GM19023 (cell line): ENCODE measurements around the gene TSTD1.
"Not testable (repeated sequence)": the region's sequence is repeated elsewhere in the genome, so short reads cannot be mapped to it uniquely, and the experiment has no call there.

Experiments used
- ATAC-seq: cut with Tn5 transposase; IDR thresholded peaks from one replicate; pipeline ENCODE4 v1.9.1; 2021; ENCODE audit warnings: mild to moderate bottlenecking, moderate library complexity; ENCODE audit not compliant: unreplicated experiment

The TSTD1 gene

GRCh38 chr1:161037661-161038522 lies 872 bp downstream of the TSTD1 start:
- ATAC-seq = no peak

GRCh38 chr1:161033751-161034150 lies 5.0 kb downstream of the TSTD1 start:
- no peak for ATAC-seq

- no peak for ATAC-seq
Measured at GRCh38 chr1:161032409-161032808, 6.4 kb downstream of the TSTD1 start.

GRCh38 chr1:161031874-161032273 lies 6.9 kb downstream of the TSTD1 start:
- ATAC-seq = no peak

- not testable (repeated sequence) for ATAC-seq
Measured at GRCh38 chr1:161029466-161029865, 9.3 kb downstream of the TSTD1 start.

GRCh38 chr1:161026954-161027353 lies 11.8 kb downstream of the TSTD1 start:
- ATAC-seq = not testable (repeated sequence)

- not testable (repeated sequence) for ATAC-seq
Measured at GRCh38 chr1:161022432-161022831, 16.3 kb downstream of the TSTD1 start.

- no peak for ATAC-seq
Measured at GRCh38 chr1:161021970-161022353, 16.8 kb downstream of the TSTD1 start.

GRCh38 chr1:161021165-161021969 lies 17.4 kb downstream of the TSTD1 start:
- peak; percentile 89 for ATAC-seq

- ATAC-seq = peak; percentile 50
Measured at GRCh38 chr1:161020509-161021164, 18.1 kb downstream of the TSTD1 start, which contains the start of gene F11R. Gene F11R, minus strand, starts transcription at chr1:161021152. Its CDS starts 79 bp downstream, at chr1:161021073.

- ATAC-seq = no peak
Measured at GRCh38 chr1:161019751-161020495, 18.8 kb downstream of the TSTD1 start.

- ATAC-seq = not testable (repeated sequence)
Measured at GRCh38 chr1:161019111-161019660, 19.6 kb downstream of the TSTD1 start.

- no peak for ATAC-seq
Measured at GRCh38 chr1:161018631-161018930, 20.2 kb downstream of the TSTD1 start.

- no peak for ATAC-seq
Measured at GRCh38 chr1:161017756-161018630, 20.8 kb downstream of the TSTD1 start.

GRCh38 chr1:161017181-161017580 lies 21.6 kb downstream of the TSTD1 start:
- not testable (repeated sequence) for ATAC-seq

- ATAC-seq = not testable (repeated sequence)
Measured at GRCh38 chr1:161016683-161017082, 22.1 kb downstream of the TSTD1 start.

- ATAC-seq = peak; percentile 89
Measured at GRCh38 chr1:161013488-161014230, 25.1 kb downstream of the TSTD1 start.

- no peak for ATAC-seq
Measured at GRCh38 chr1:161013131-161013487, 25.7 kb downstream of the TSTD1 start.

- no peak for ATAC-seq
Measured at GRCh38 chr1:161012420-161012819, 26.3 kb downstream of the TSTD1 start.
